GM12891 (cell line): ENCODE data around the gene NOC3L.

Source experiments
- PAX5 ChIP-seq: IDR thresholded peaks from 2 replicates; pipeline ENCODE4 v1.6.1; 2011; ENCODE audit warnings: low read length, moderate library complexity, mild to moderate bottlenecking; ENCODE audit not compliant: insufficient read depth, severe bottlenecking
- POLR2A ChIP-seq: IDR thresholded peaks from 2 replicates; pipeline ENCODE4 v1.6.1; 2011; ENCODE audit warnings: low read depth, low read length, control low read depth
- POLR2AphosphoS5 ChIP-seq: IDR thresholded peaks from 2 replicates; pipeline ENCODE4 v1.6.1; 2011; ENCODE audit warnings: low read depth, low read length, control low read depth
- POU2F2 ChIP-seq: IDR thresholded peaks from 2 replicates; pipeline ENCODE4 v1.6.1; 2011; ENCODE audit warnings: low read depth, mild to moderate bottlenecking, control low read depth, low read length, moderate library complexity
- SPI1 ChIP-seq: IDR thresholded peaks from 2 replicates; pipeline ENCODE4 v1.6.1; 2011; ENCODE audit warnings: low read depth, low read length, control low read depth
- TAF1 ChIP-seq: IDR thresholded peaks from 2 replicates; pipeline ENCODE4 v1.6.1; 2011; ENCODE audit warnings: low read depth, low read length, control low read depth

GRCh38 chr10:94300042-94300441 is 62.7 kb downstream of the NOC3L start:
- no peak for TF ChIP-seq POLR2A
- TF ChIP-seq POLR2AphosphoS5: no peak
- TF ChIP-seq POU2F2: no peak
- TF ChIP-seq TAF1: no peak
- TF ChIP-seq SPI1: no peak
- no peak for TF ChIP-seq PAX5
